PFSK-1 (cell line): Measurements from ENCODE around the gene SGIP1.

Source experiments
- FOXP2 ChIP-seq: optimal IDR thresholded peaks from 2 replicates; pipeline ENCODE3; 2011; ENCODE audit warnings: borderline replicate concordance, control low read depth, inconsistent platforms; ENCODE audit not compliant: insufficient read depth; ENCODE audit errors: extremely low read length, extremely low read depth
- POLR2AphosphoS5 ChIP-seq: IDR thresholded peaks from 2 replicates; pipeline ENCODE4 v1.6.1; 2012; ENCODE audit warnings: low read depth, mild to moderate bottlenecking, control low read depth, low read length, moderate library complexity
- SIN3A ChIP-seq: IDR thresholded peaks from 2 replicates; pipeline ENCODE4 v1.6.1; 2012; ENCODE audit warnings: mild to moderate bottlenecking, low read length, moderate library complexity, borderline replicate concordance; ENCODE audit not compliant: insufficient read depth
- TAF1 ChIP-seq: IDR thresholded peaks from 2 replicates; pipeline ENCODE4 v1.6.1; 2012; ENCODE audit warnings: low read length, control low read depth, borderline replicate concordance; ENCODE audit not compliant: insufficient read depth
- TF ChIP-seq, protein P1 (sequence below), 2 experiments: IDR thresholded peaks; 2 replicates each; pipeline versions ENCODE4 v1.6.1 to v1.8.0; 2011 to 2012; ENCODE audit warnings: low read depth in 2 of 2, low read length in 2 of 2, control low read depth in 1 of 2, inconsistent platforms in 1 of 2, mild to moderate bottlenecking in 1 of 2, moderate library complexity in 1 of 2; ENCODE audit not compliant: insufficient read depth in 1 of 2

SGIP1 gene

GRCh38 chr1:66539491-66539890 is 5.5 kb downstream of the SGIP1 start:
- no peak for TF ChIP-seq TAF1
- no peak for TF ChIP-seq SIN3A
- TF ChIP-seq, protein P1, sequence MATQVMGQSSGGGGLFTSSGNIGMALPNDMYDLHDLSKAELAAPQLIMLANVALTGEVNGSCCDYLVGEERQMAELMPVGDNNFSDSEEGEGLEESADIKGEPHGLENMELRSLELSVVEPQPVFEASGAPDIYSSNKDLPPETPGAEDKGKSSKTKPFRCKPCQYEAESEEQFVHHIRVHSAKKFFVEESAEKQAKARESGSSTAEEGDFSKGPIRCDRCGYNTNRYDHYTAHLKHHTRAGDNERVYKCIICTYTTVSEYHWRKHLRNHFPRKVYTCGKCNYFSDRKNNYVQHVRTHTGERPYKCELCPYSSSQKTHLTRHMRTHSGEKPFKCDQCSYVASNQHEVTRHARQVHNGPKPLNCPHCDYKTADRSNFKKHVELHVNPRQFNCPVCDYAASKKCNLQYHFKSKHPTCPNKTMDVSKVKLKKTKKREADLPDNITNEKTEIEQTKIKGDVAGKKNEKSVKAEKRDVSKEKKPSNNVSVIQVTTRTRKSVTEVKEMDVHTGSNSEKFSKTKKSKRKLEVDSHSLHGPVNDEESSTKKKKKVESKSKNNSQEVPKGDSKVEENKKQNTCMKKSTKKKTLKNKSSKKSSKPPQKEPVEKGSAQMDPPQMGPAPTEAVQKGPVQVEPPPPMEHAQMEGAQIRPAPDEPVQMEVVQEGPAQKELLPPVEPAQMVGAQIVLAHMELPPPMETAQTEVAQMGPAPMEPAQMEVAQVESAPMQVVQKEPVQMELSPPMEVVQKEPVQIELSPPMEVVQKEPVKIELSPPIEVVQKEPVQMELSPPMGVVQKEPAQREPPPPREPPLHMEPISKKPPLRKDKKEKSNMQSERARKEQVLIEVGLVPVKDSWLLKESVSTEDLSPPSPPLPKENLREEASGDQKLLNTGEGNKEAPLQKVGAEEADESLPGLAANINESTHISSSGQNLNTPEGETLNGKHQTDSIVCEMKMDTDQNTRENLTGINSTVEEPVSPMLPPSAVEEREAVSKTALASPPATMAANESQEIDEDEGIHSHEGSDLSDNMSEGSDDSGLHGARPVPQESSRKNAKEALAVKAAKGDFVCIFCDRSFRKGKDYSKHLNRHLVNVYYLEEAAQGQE (IDR thresholded peaks at IDR 0.05; ENCODE audit: insufficient read depth in 1 of 2, low read depth in 2 of 2, low read length in 2 of 2): no peak
- no peak for TF ChIP-seq FOXP2
- no peak for TF ChIP-seq POLR2AphosphoS5

DNA sequence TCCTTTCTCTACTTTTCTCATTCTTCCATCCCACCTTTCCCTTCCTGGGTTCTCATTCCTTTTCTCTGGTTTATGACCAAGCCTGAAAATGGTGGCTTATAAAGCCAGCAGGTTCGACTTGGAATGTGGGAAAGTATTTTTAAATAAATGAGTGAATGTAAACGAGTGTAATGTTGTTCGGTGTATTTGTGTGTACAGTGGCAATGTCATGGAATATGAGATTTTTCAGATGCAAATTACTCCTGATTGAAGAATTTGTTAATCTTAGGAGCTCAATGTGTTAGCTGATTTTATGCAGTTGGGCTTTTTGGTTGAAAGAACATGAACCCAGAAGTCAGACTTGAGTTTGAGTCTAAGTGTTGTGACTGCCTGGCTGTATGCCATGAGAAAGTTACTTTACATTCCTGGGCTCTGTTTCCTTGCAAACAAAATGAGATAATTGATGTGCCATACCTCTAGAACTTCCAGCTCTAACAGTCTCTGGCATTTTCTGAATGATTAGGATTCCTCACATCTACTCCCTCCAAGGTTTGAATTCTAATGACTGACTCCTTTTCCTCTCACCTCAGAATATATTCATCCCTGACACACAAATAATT is 6.6 kb downstream of the SGIP1 start:
- TF ChIP-seq SIN3A (no peak), POLR2AphosphoS5 (no peak), TAF1 (no peak), FOXP2 (no peak)
- TF ChIP-seq, protein P1 (IDR thresholded peaks at IDR 0.05; ENCODE audit: insufficient read depth in 1 of 2, low read depth in 2 of 2, low read length in 2 of 2): no peak

GRCh38 chr1:66542314-66542713 is 8.4 kb downstream of the SGIP1 start:
- no peak for TF ChIP-seq FOXP2
- TF ChIP-seq TAF1: no peak
- TF ChIP-seq SIN3A: no peak
- no peak for TF ChIP-seq POLR2AphosphoS5
- TF ChIP-seq, protein P1 (IDR thresholded peaks at IDR 0.05; ENCODE audit: insufficient read depth in 1 of 2, low read depth in 2 of 2, low read length in 2 of 2): no peak

DNA sequence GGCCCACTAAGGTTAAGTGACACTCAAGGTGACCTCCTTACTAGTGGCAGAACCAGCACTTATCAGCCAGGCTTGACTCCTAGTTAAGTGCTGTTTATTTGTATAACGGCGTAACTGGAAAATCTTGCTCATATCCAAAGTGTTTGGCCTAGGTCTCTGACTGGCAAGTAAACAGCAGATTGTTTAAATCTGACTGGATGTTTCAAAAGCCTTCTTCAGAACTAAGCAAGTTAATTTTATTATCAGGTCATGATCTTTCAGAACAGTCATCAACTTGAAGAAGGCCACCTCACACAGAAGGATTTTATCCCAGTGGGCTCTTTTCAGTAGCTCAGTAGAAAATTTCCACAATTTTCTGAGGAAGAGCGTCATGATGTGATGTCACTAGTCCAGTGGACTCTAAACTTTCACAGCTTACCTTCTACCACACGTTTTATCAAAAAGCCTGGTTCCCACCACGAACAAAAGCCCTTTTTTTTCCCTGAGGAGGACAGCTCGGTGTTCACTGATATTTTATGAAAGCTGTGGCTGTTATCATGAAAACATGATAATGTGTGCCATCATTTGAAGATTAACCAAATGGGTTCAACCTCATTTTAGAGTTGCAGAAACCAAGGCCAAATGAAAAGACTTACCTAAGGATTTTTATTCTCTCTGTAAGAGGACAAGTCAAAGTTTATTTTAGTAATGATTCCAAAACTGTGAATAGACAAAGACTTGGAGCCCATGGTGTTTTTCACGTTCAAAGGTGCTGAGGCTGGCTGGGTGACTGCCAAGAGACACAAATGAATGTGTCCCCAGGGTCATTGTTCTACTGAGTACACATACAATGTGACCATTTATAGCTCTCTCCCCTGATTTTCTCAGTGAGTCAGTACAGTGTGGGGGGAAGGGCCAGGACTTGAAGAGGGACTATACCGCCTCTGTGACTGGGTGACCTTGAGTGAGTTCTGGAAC is 9.1 kb downstream of the SGIP1 start:
- TF ChIP-seq TAF1 (no peak), POLR2AphosphoS5 (no peak)

DNA sequence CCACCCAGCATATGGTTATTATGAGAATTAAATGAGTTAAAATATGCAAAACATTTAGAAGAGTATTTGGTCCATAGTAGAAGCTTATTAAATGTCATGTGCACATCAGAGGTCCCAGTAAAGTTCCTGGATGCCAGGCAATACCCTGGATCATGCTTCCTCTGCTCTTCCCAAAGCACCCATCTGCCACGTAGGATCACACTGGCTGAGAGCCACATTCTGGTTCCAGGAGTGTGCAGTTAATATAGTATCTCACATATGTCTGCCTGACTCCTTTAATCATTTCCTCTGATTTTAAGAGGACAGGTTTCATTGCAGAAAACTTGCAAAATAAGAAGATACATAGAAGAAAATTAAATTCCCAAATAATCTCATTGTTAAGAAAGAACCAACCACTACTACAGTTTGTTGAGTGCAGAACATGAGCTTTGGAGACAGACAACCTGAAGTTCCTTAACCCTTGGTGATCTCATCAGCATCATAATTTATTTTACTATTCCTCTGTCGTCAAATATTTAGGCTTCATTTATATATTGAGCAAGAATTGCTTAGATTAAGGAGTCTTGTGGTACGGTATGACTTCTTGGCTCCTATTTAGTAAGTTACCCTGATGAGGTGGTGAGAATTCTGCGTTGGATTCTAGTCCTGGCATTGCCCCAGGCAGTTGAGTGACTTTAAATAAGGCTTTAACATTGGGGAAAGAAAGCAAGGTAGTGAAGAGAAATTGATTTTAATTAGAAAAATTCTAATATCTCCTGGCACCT is 12.3 kb downstream of the SGIP1 start:
- TF ChIP-seq FOXP2 (no peak), POLR2AphosphoS5 (no peak), TAF1 (no peak), SIN3A (no peak)
- TF ChIP-seq, protein P1 (IDR thresholded peaks at IDR 0.05; ENCODE audit: insufficient read depth in 1 of 2, low read depth in 2 of 2, low read length in 2 of 2): no peak
